GM13977 (cell line): ENCODE measurements around the gene ATG4C.
A peak's percentile ranks its signal among the peaks of the same experiment; 100 is the strongest.

Source experiments
- DNase-seq: peaks from one replicate; pipeline ENCODE4 v3.0.0; 2012; ENCODE audit warnings: low spot score
- CTCF ChIP-seq: IDR thresholded peaks from 2 replicates; pipeline ENCODE4 v1.5.1; 2012; ENCODE audit warnings: mild to moderate bottlenecking, control low read depth; ENCODE audit not compliant: insufficient read depth; ENCODE audit errors: extremely low read depth, missing control alignments
- in situ Hi-C: fragments of 300-500 bp; cut with MboI; formaldehyde crosslinking; loops from one replicate; pipeline ENCODE4 v1.12.0; 2022; ENCODE audit warnings: low sequenced_read_pairs, low pct_unique_long_range_greater_than_20kb, mixed read lengths, inconsistent platforms; ENCODE audit not compliant: unreplicated experiment

Gene ATG4C

GRCh38 chr1:62905872-62906271, 121.9 kb downstream of the ATG4C start:
- no peak for TF ChIP-seq CTCF
- no peak for DNase-seq
- in situ Hi-C loops, result no loop called here

- in situ Hi-C loops, result no loop called here
- peak; percentile 34 for TF ChIP-seq CTCF
- DNase-seq, result no peak
Measured at GRCh38 chr1:62906428-62906886, 122.5 kb downstream of the ATG4C start.

GRCh38 chr1:62908168-62908695, 124.3 kb downstream of the ATG4C start:
- DNase-seq, result no peak
- in situ Hi-C loops, result no loop called here
- TF ChIP-seq CTCF, result no peak

GRCh38 chr1:62912028-62912638, 128.2 kb downstream of the ATG4C start:
- in situ Hi-C loops, result no loop called here
- TF ChIP-seq CTCF, result peak; percentile 75
- DNase-seq, result peak; percentile 14
